GM10248 (cell line): ENCODE data around the gene IHH.
A peak's percentile ranks its signal among the peaks of the same experiment; 100 is the strongest.

Source experiments
- CTCF ChIA-PET: fragments of 300-600 bp; sonication (Branson Sonifier 250); formaldehyde crosslinking; extraction: SDS; loops from one replicate; lab custom pipeline; 2021; ENCODE audit warnings: antibody characterized with exemption; lab: Yijun Ruan, JAX
- POLR2A ChIA-PET: fragments of 350-650 bp; sonication (Branson Sonifier 250); formaldehyde crosslinking; extraction: SDS; loops from one replicate; lab custom pipeline; 2020; ENCODE audit warnings: antibody characterized with exemption; lab: Yijun Ruan, JAX
- DNase-seq: peaks from one replicate; pipeline ENCODE4 v3.0.0; 2012; ENCODE audit errors: extremely low spot score
- TF ChIP-seq, protein P1 (sequence below): IDR thresholded peaks from 2 replicates; pipeline ENCODE4 v1.5.1; 2012; ENCODE audit warnings: mild to moderate bottlenecking, low read depth; ENCODE audit errors: extremely low read depth, missing control alignments, control extremely low read depth

IHH gene

DNA sequence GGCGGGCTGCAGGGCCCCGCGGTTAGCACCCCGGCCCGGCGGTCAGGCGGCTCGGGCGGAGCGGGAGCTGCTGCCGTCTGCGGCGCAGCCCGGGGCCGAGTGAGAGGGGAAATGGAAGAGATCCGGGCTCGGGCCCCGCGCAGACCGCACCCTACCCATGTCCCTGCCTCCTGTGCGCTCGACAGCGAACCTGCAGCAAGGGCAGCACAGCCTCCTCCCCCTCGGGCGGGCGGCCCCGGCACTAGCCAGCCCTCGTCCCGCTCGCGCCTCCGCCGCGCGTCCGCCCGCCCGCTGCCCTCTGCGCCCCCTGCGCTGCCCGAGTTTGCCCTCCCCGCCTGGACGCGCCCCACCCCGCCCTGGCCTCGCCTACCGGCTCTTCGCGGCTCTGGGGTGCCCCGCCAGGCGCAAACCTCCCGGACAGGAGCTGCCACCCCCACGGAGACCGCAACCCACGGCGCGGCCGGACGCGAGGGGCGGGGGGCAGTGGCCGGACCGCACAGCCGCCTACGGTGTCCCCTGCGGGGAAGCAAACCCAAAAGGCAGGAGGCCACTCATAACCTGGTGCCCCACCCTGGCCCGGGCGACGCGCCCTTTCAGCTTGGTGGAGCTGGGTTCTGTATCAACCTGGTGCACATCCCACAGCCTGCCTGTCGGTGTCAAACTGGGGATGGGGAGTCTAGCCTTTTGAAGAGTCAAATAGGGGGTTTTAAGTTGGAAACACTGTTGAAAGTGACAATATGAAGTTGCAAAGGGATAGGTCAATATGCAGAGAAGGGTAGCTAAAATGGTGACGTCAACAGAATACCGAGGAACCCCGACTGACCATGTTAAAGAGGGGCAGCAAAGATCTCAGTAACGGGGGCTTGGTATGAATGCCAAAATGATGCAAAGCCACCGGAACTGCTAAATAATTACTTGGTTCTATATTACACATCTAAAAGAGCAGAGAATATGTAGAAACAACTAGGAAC, at the start of gene IHH:
TSS of gene IHH (minus strand) at position 101 of the 971 bp plus-strand sequence. CDS start 454 bp downstream, outside the sequence.
- TF ChIP-seq, protein P1, sequence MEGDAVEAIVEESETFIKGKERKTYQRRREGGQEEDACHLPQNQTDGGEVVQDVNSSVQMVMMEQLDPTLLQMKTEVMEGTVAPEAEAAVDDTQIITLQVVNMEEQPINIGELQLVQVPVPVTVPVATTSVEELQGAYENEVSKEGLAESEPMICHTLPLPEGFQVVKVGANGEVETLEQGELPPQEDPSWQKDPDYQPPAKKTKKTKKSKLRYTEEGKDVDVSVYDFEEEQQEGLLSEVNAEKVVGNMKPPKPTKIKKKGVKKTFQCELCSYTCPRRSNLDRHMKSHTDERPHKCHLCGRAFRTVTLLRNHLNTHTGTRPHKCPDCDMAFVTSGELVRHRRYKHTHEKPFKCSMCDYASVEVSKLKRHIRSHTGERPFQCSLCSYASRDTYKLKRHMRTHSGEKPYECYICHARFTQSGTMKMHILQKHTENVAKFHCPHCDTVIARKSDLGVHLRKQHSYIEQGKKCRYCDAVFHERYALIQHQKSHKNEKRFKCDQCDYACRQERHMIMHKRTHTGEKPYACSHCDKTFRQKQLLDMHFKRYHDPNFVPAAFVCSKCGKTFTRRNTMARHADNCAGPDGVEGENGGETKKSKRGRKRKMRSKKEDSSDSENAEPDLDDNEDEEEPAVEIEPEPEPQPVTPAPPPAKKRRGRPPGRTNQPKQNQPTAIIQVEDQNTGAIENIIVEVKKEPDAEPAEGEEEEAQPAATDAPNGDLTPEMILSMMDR, result no peak
- ChIA-PET POLR2A (no interaction called here), CTCF (interaction anchor here (1.0 to 9.6 kb wide), 9 partner anchors 11 to 102 kb away, joined by 3 to 144 read pairs (median 5); partner anchors contain the start of gene CDK5R2)
- no peak for DNase-seq

DNA sequence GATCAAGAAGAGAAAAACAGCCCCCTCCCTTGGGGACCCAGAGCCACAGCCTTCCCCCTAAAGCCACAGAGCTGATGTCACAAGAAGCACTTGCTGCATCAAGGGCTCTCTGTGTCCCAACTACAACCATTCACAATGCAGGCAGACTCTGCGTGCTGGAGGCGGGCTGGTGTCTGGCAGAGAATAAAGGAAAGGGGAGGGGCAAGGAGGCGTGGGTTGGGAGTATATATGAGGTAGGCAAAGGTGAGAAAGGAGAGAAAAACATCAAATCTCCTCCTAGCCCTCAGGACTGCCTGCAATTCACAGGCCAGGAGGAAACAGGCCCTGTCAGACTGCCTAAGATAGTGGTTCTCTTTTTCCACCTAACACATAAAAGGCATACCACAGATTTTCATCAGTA, 48.8 kb upstream of the IHH start:
- DNase-seq, result no peak
- TF ChIP-seq, protein P1, result no peak
- CTCF ChIA-PET, result interaction anchor here (0.9 to 15.5 kb wide), 4 partner anchors 9 to 51 kb away, joined by 3 to 208 read pairs (median 10); no protein-coding TSS in a partner anchor
- POLR2A ChIA-PET, result no interaction called here

DNA sequence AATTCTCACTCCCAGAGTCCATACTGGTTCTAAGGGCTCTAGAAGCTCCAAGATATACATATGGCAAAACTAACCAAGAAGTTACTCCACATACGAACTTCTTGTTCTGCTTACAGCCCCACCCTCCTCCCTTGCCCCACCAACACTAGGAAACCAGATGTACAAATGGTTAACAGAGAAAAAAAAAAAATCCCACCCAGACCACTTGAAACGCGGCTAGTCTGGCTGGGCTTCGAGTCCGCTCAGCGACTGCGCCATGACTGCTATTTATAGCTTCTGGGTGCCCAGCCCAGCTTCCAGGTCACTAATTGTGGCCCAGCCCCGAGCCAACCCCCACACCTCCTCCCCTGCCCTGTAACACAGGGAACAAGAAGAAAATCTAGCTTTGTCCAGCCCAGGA, 47.0 kb upstream of the IHH start:
- ChIA-PET CTCF (interaction anchor here (0.8 to 5.5 kb wide), 6 partner anchors 12 to 187 kb away, joined by 3 to 77 read pairs (median 3); no protein-coding TSS in a partner anchor), POLR2A (no interaction called here)
- TF ChIP-seq, protein P1, result no peak
- no peak for DNase-seq

DNA sequence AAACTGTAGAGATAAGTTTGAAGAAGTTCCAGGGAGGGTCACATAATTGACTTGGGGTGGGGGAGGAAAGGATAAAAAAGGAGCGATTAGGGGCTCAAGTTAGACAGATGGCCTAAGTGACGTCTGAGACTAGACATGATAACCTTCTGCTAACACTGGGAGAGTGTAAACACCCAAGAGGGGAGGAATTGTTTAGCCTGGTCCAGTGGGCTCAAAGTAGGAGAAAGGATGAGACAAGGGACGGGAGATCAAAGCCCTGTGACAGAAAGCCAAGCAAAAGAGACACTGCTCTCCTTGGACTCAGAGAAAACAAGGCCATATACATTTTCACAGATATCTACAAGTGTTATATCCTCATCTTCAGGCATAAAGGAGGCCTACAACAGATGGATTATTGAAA, 45.5 kb upstream of the IHH start:
- POLR2A ChIA-PET, result no interaction called here
- CTCF ChIA-PET, result interaction anchor here (1.3 to 5.5 kb wide), 3 partner anchors 11 to 31 kb away, joined by 3 to 77 read pairs (median 4); no protein-coding TSS in a partner anchor
- DNase-seq, result no peak
- TF ChIP-seq, protein P1, result no peak

DNA sequence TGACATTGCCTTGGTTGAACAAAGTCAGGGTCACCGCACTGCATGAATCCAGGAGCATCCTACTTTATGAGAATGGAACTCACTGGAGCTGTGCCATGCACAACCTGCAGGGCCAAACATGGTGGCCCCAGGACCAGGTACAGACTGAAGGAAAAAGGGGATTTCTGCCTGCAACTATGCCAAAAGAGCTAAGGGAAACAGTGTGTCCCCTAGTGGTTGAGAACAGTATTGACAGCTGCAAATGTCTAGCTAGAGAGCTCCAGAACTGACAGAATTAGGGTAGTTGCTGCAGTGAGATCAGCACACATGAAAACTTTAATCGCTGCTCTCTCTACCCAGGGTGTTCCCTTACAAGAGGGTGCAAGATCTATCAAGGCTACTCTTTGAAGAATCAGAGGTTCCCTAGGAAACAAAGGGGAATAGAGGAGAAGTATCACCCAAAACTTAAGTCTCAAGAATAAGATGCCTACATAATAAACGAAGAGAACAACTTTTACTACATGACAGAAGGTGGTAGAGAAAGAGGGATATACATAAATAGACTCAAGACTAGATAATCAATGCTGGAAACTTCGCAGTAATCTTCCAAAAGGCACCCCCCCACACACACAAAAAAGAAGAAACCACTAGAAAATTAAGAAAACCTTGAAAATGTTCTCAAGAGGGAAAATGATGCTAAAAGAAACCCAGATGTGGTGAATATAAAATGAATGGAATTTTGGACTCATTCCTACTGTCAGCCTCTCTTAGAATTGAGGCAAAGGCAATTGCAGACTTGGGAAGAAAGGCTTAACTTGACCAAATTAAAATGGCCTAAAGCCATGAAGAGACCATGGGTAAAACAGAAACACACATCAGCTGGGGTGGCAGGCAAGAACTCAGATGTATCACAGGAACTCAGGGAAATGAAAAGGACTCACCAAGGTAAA, 43.6 kb upstream of the IHH start:
- peak; percentile 69 for DNase-seq
- TF ChIP-seq, protein P1, result peak; percentile 31
- CTCF ChIA-PET, result interaction anchor here (0.6 to 5.5 kb wide), 37 partner anchors 8 to 257 kb away, joined by 3 to 77 read pairs (median 4); partner anchors contain the start of genes CDK5R2, CFAP65 and SLC23A3
- POLR2A ChIA-PET, result no interaction called here
